Epidermal melanocyte (primary cell): ENCODE measurements around the gene MRNIP.
"Not testable (repeated sequence)": the region's sequence is repeated elsewhere in the genome, so short reads cannot be mapped to it uniquely, and the experiment has no call there.

Source experiments
- DNase-seq: peaks from one replicate; pipeline ENCODE4 v3.0.0; 2011; ENCODE audit warnings: low spot score; ENCODE audit not compliant: insufficient read length

MRNIP gene

DNA sequence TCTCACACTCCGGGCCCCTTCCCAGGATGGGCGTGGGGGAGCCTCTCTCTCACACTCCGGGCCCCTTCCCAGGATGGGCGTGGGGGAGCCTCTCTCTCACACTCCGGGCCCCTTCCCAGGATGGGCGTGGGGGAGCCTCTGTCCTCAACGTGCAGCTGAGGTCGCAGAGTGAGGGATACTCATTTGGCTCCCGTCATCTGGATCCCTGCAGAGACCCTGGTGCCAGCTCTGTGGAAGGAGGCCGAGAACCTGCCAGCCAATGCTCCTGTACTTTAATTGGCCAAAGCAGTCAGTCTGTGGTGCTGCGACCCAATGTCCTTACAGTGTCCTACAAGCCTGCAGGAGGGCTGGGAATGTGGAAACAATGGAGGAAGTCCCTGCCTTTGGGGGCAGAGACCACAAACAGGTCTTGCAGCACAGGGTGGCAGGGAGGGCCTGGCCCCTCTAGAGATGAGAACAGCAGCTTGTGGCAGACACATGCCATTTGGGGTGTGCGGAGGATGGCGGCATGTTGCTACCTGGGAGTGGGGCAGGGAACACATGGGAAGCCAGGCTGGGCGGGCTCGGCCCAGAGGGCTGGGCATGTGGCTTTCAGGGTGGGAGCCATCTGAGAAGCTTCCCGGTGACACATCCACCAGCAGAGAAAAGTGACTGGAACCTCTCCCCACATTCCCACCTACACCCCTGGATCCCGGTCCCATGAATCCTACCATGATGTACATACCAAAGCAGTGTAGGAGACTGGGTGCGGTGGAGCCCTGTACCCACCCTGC is 13.6 kb upstream of the MRNIP start:
- DNase-seq = no peak

DNA sequence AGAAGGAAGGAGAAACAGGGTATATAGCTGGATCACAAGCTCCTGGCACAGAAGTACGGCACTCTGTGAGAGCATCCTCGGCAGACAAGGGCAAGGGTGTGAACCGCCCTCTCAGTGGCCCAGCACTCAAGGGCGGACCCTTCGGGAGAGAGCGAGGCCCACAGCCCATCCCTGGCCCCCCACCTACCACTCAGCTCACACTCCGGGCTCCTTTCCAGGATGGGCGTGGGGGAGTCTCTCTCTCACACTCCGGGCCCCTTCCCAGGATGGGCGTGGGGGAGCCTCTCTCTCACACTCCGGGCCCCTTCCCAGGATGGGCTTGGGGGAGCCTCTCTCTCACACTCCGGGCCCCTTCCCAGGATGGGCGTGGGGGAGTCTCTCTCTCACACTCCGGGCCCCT is 12.9 kb upstream of the MRNIP start:
- DNase-seq = not testable (repeated sequence)

GRCh38 chr5:179870952-179871351 is 12.3 kb upstream of the MRNIP start:
- no peak for DNase-seq

DNA sequence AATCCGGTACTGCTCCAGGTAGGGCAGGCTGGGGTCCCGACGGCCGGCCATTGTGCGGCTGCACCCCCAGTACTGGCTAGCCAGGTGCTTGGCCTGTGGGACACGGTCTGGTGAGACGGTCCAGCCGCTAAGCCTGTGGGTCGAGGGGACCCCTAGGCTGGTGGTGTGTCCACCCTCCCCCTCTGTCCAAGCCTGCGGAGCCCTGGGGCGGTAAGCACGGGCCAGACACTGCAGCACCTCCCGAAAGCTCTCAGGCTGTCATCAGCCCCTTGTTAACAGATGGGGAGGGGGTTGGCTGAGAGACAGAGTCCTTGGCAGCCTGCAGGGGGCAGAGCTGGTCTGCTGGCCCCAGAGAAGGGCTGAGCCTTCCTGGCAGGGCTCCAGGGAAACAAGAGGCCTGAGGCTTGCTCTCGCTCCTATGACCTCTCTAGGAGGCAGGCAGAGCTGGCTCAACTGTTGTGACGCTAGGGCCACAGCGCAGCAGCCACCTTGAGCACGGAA is 11.8 kb upstream of the MRNIP start:
- no peak for DNase-seq

- no peak for DNase-seq
Measured at GRCh38 chr5:179869641-179870402, 11.2 kb upstream of the MRNIP start.

- no peak for DNase-seq
Measured at GRCh38 chr5:179869101-179869500, 10.5 kb upstream of the MRNIP start.

DNA sequence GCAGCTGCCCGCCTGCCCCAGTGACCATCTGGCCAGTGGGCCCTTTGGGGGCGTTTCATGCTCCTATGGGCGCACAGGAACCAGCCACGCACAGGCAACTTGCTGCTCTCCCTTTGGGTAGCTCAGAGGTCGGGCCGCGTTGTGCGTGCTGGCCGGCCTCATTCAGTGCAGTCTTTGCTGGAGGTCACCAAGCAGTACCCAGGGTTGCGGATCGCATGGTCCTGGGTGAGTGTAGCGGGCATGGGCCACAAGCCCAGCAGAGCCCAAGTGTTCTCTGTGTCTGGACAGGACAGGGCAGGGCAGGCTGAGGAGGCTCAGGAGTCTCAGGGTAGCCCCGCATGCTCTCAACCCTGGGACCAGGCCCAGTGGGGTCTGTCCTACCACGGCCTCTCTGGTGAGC is 9.9 kb upstream of the MRNIP start:
- DNase-seq = no peak

GRCh38 chr5:179867476-179867875 is 8.9 kb upstream of the MRNIP start:
- no peak for DNase-seq

GRCh38 chr5:179867079-179867465 is 8.5 kb upstream of the MRNIP start:
- DNase-seq = no peak

DNA sequence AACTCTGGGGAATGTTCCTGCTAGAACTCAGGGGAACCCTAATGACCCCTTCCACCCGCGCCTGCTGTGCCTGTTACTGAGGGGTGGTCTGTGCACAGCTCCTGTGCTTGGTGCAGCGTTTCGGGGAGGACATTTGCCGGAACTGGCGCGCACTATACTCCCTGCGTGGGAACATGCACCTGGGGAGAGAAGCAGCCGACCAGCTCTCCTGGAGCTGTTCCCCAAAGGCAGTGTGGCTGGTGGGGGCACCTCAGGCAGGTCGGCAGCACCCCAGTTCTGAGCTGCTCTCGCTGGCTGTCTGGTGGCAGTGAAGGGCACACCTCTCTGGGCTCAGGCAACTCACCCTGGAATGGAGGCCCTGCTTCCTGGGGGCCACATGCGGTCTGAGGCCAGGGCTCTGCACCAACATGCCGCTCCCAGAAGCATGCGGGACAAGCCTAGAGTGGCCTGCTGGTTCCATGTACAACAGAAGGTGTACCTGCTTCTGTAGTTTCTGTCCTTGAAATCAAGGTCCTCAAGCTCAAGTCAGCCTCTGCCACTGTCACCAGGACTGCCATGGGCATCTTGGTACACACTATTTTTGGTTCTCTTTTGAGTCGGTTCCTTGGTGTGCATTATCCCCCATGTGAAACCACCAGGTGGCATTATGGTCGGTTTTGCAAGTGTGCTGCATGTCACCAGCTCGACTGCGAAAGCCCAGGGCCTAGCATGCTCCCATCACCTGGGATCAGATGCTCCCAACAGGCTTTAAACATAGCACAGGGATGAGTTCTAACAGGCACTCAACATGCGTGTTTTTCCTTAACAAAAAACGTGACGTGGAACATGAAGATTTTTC is 7.8 kb upstream of the MRNIP start:
- DNase-seq = no peak

- DNase-seq = no peak
Measured at GRCh38 chr5:179865491-179866240, 7.0 kb upstream of the MRNIP start.

- no peak for DNase-seq
Measured at GRCh38 chr5:179864686-179865085, 6.1 kb upstream of the MRNIP start.

GRCh38 chr5:179863449-179864085 is 5.0 kb upstream of the MRNIP start:
- no peak for DNase-seq

DNA sequence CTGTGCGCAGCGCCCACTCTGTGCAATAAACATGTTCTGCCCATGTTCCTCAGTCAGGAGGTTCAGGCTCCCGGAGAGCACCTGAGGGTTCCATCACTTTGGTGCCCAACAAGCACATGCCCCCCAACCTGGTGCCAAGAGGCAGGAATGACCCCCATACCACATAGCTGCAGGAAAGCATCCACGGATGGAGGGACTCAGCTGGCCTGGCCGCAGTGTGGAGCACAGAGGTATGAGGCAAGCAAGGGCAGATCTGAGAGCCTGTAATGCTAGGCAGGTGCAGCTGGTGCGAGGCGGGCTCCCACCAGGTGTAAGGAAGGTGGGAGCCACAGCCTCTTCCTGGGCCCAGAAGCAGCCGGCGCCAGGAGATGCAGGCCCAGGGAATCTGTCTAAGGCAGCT is 4.3 kb upstream of the MRNIP start:
- no peak for DNase-seq

- DNase-seq = no peak
Measured at GRCh38 chr5:179862296-179862695, 3.7 kb upstream of the MRNIP start.

DNA sequence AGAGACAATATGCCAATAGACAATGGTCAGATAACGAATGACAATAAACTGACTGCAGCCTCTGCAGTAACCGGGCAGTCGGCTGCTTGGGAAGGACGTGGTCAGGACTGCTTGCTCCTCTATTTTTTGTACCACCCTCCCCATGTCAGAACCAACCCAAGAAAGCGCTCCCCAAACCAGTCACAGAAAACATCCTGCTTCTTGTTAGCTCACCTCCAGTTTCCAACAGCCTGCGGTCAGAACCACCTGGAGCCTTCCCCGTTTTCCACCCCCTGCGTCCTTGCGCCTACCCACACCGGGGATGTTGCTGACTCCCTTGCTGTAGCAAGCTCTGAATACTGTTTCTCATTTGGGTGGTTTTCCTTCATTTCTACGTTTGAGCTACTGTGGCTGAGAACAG is 1.7 kb upstream of the MRNIP start:
- DNase-seq = no peak

DNA sequence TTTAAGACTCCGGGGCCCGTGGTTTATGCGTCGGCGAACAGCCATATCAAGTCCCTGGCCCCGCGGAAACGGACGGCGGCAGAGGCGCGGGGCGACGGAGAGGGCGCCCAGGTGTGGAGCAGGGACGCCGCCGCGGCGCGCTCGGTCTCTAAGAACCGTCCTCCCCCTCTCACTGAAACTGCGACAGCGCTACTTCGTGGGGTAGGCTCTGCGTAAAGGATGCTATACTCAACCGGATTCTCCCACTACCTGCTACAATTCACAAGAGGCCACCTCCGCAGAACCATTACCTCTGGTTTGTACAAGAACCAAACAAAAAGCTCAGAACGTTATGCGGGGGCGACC is 404 bp downstream of the MRNIP start:
- no peak for DNase-seq

GRCh38 chr5:179854356-179854755 is 4.3 kb downstream of the MRNIP start:
- no peak for DNase-seq

GRCh38 chr5:179852993-179853547 is 5.5 kb downstream of the MRNIP start:
- no peak for DNase-seq

DNA sequence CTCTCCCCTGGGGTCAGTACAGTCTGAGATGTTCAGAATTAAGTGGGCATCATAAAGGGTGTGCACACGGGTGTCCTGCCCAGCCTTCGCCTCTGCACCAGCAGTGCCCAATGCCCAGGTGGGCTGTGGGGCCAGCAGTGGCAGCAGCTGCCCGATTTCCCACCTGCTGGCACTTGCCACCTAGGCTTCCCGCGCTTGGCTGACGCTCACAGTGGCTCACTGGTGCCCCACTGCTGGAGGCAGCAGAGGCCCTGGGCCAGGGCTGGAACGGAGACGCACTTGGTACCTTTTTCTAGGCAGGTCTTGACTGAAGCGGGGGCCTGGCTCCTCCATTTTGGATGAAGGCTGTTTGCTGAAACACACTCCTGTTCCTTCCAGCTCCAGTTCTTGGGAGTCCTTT is 17.0 kb downstream of the MRNIP start:
- no peak for DNase-seq
